Activated CD8-positive, alpha-beta T cell treated with anti-CD3 and anti-CD28 coated beads for 36 hours (primary cell): ENCODE results near the gene CHAC1. TPM values are rescaled to one million over a fixed set of nuclear protein-coding genes. Genes with fewer than 3 reads are reported as not detected.

Experiments used
- ATAC-seq: fragments of 200-7000 bp; cut with Tn5 transposase; one replicate; pipeline ENCODE4 v1.10.0; 2021; ENCODE audit warnings: mild to moderate bottlenecking, moderate library complexity
- CTCF ChIA-PET: fragments of 350-600 bp; sonication (Branson Sonifier 250); formaldehyde crosslinking; loops from one replicate; lab custom pipeline; 2021; ENCODE audit warnings: antibody characterized with exemption; lab: Charles Lee
- POLR2A ChIA-PET: fragments of 350-600 bp; sonication (Branson Sonifier 250); formaldehyde crosslinking; loops from one replicate; lab custom pipeline; 2021; ENCODE audit warnings: antibody characterized with exemption; lab: Charles Lee
- DNase-seq: peaks from one replicate; pipeline ENCODE4 v3.0.0-alpha.2; 2020
- H3K27ac Mint-ChIP-seq: one replicate; pipeline ENCODE4 v1.8.0; 2021; ENCODE audit warnings: mild to moderate bottlenecking, mixed read lengths
- H3K27me3 Mint-ChIP-seq: one replicate; pipeline ENCODE4 v1.8.0; 2021; ENCODE audit warnings: mixed read lengths
- H3K36me3 Mint-ChIP-seq: one replicate; pipeline ENCODE4 v1.8.0; 2021; ENCODE audit warnings: low read depth, mixed read lengths
- H3K4me1 Mint-ChIP-seq: one replicate; pipeline ENCODE4 v1.8.0; 2021; ENCODE audit warnings: low read depth, mixed read lengths
- H3K4me3 Mint-ChIP-seq: one replicate; pipeline ENCODE4 v1.8.0; 2021; ENCODE audit warnings: mild to moderate bottlenecking, moderate library complexity, mixed read lengths
- H3K9me3 Mint-ChIP-seq: one replicate; pipeline ENCODE4 v1.8.0; 2021; ENCODE audit warnings: mixed read lengths
- intact Hi-C: fragments of 100-400 bp; cut with micrococcal nuclease; formaldehyde crosslinking; loops from one replicate; pipeline ENCODE4 v1.10.0; 2022
- total RNA-seq, 2 experiments: library from RNA; stranded (reverse); gene quantifications; one replicate each; pipeline ENCODE4 v1.2.3, GENCODE V29; 2021
- TF ChIP-seq, protein P1 (sequence below): fragments of 200-600 bp; IDR thresholded peaks from one replicate; pipeline ENCODE4 v1.8.0; 2022; ENCODE audit warnings: antibody characterized with exemption, mild to moderate bottlenecking

CHAC1 gene
- total RNA-seq, 2 experiments from 2014 or later = 21.9 to 22.6 TPM

- CTCF ChIA-PET = interaction anchor here (2.1 to 2.6 kb wide), 2 partner anchors 42 to 80 kb away, joined by 9 to 15 read pairs; no protein-coding TSS in a partner anchor
- no peaks in the 10 kb centered on the region for H3K27me3 Mint-ChIP-seq
Measured at GRCh38 chr15:40984406-40984805, 31.1 kb downstream of the CHAC1 start.

DNA sequence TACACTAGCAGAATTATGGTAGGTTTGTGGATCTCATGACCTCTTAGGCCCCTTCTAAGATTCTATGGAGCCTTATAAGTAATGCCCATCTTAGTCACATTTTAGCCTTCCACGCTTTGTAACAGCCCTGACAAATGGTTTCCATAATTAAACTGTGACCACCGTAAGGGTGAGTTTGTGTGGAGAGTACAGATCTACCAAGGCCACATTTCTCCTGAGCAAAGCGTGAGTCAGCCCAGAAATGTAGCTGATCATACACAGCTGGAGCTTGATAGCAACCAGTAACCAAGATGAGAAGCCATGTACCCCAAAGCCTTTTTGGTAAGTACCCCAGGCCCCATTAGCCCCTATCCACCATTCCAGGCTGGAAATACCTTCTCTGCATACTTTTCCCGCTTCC is 31.7 kb downstream of the CHAC1 start:
- H3K9me3 Mint-ChIP-seq = no peaks in the 10 kb centered on the region
- no peak overlapping the region for H3K27ac Mint-ChIP-seq
- TF ChIP-seq, protein P1, sequence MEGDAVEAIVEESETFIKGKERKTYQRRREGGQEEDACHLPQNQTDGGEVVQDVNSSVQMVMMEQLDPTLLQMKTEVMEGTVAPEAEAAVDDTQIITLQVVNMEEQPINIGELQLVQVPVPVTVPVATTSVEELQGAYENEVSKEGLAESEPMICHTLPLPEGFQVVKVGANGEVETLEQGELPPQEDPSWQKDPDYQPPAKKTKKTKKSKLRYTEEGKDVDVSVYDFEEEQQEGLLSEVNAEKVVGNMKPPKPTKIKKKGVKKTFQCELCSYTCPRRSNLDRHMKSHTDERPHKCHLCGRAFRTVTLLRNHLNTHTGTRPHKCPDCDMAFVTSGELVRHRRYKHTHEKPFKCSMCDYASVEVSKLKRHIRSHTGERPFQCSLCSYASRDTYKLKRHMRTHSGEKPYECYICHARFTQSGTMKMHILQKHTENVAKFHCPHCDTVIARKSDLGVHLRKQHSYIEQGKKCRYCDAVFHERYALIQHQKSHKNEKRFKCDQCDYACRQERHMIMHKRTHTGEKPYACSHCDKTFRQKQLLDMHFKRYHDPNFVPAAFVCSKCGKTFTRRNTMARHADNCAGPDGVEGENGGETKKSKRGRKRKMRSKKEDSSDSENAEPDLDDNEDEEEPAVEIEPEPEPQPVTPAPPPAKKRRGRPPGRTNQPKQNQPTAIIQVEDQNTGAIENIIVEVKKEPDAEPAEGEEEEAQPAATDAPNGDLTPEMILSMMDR = no peak
- no peak overlapping the region for H3K4me3 Mint-ChIP-seq
- DNase-seq (no peak), ATAC-seq (no peak)
- no peaks in the 10 kb centered on the region for H3K27me3 Mint-ChIP-seq
- ChIA-PET POLR2A (no interaction called here), CTCF (interaction anchor here (2.6 kb wide), 1 partner anchor 81 kb away, joined by 15 read pairs; no protein-coding TSS in a partner anchor)
- intact Hi-C loops = no loop called here
- H3K36me3 Mint-ChIP-seq = peaks cover 57% of the 10 kb centered on the region
- H3K4me1 Mint-ChIP-seq = peaks cover 5% of the 10 kb centered on the region

More at GRCh38 chr15:40984406-40984805, 31.1 kb downstream of the CHAC1 start:
- ATAC-seq = no peak
- POLR2A ChIA-PET = interaction anchor here (0.7 kb wide), 1 partner anchor 8 kb away, joined by 3 read pairs; no protein-coding TSS in a partner anchor
- H3K36me3 Mint-ChIP-seq = peaks cover 57% of the 10 kb centered on the region
- H3K4me3 Mint-ChIP-seq = no peak overlapping the region
- DNase-seq = no peak
- intact Hi-C loops = no loop called here
- TF ChIP-seq, protein P1 = no peak
- H3K27ac Mint-ChIP-seq = no peak overlapping the region
- no peaks in the 10 kb centered on the region for H3K9me3 Mint-ChIP-seq
- peaks cover 2% of the 10 kb centered on the region for H3K4me1 Mint-ChIP-seq

DNA sequence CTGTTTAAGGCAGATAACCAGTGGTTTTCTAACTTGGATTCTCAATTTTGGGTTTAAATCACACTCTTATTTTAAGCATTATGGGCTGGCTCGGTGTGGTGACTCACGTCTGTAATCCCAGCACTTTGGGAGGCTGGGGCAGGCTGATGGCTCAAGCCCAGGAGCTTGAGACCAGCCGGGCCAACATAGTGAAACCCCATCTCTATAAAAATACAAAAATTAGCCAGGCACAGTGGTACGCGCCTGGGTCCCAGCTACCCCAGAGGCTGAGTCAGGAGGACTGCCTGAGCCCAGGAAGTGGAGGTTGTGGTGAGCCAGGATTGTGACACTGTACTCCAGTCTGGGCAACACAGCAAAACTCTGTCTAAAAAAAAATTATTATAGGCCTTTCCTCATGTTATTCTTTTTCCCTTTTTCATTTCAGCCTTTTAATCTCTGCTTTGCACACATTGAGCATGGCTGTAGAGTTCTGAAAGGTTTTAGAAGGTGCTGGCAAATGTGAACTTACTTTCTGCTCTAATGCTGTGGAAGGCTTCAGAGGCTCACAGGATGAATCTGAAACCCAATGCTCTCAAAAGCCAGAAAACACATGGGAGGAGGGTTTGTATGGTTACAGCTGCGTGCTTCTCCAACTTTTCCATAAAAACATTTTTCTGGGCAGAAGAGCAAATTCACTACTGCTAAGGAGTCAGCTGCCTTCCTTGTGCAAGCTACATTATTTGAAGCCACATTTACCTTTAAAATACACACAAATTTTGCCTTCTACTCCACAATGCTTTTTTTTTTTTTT is 32.5 kb downstream of the CHAC1 start:
- H3K36me3 Mint-ChIP-seq = peaks cover 63% of the 10 kb centered on the region
- POLR2A ChIA-PET = no interaction called here
- ATAC-seq (no peak), DNase-seq (no peak)
- no peaks in the 10 kb centered on the region for H3K27me3 Mint-ChIP-seq
- intact Hi-C loops = no loop called here
- CTCF ChIA-PET = no interaction called here
- no peak overlapping the region for H3K27ac Mint-ChIP-seq
- H3K4me3 Mint-ChIP-seq = no peak overlapping the region
- peaks cover 12% of the 10 kb centered on the region for H3K4me1 Mint-ChIP-seq
- no peaks in the 10 kb centered on the region for H3K9me3 Mint-ChIP-seq
- TF ChIP-seq, protein P1 = no peak

- intact Hi-C loops = no loop called here
- TF ChIP-seq, protein P1 = no peak
- Mint-ChIP-seq H3K4me1 (peaks cover 21% of the 10 kb centered on the region), H3K27ac (no peak overlapping the region), H3K9me3 (no peaks in the 10 kb centered on the region), H3K27me3 (no peaks in the 10 kb centered on the region), H3K4me3 (no peak overlapping the region), H3K36me3 (peaks cover 68% of the 10 kb centered on the region)
- CTCF ChIA-PET = no interaction called here
- ATAC-seq (no peak), DNase-seq (no peak)
- POLR2A ChIA-PET = no interaction called here
Measured at GRCh38 chr15:40986820-40987219, 33.5 kb downstream of the CHAC1 start.

GRCh38 chr15:40988156-40988555 is 34.9 kb downstream of the CHAC1 start:
- TF ChIP-seq, protein P1 = no peak
- Mint-ChIP-seq H3K9me3 (no peaks in the 10 kb centered on the region), H3K27ac (no peak overlapping the region), H3K27me3 (no peaks in the 10 kb centered on the region), H3K4me1 (peaks cover 23% of the 10 kb centered on the region), H3K36me3 (peaks cover 61% of the 10 kb centered on the region), H3K4me3 (no peak overlapping the region)
- DNase-seq (no peak), ATAC-seq (no peak)
- ChIA-PET POLR2A (no interaction called here), CTCF (interaction anchor here (0.7 kb wide), 1 partner anchor 10 kb away, joined by 3 read pairs; no protein-coding TSS in a partner anchor)
- intact Hi-C loops = no loop called here
